Umbilical cord (tissue), 2 donors: Measurements from ENCODE around the gene GCG. TPM values are rescaled to one million over a fixed set of nuclear protein-coding genes. Genes with fewer than 3 reads are reported as not detected.

Source experiments
- DNase-seq: peaks from one replicate; pipeline ENCODE4 v3.0.0-alpha.2; 2015; ENCODE audit warnings: low spot score
- total RNA-seq: library from RNA; depleted of rRNA; stranded (reverse); fragments of >200 nt; gene quantifications from one replicate; pipeline ENCODE4 v1.2.3, GENCODE V29; 2014; ENCODE audit warnings: low replicate concordance; ENCODE audit not compliant: insufficient read depth

The GCG gene
- total RNA-seq, 1 donor from 2014 or later = 2.4 TPM

GRCh38 chr2:162103443-162104009, 48.5 kb downstream of the GCG start:
- no peak for DNase-seq

- no peak for DNase-seq
Measured at GRCh38 chr2:162100579-162100978, 51.5 kb downstream of the GCG start.

- DNase-seq = no peak
Measured at GRCh38 chr2:162099836-162100235, 52.2 kb downstream of the GCG start.

Other genes with a start within 250 kb of the GCG start
- gene DPP4, start 78.0 kb downstream of the GCG start, total RNA-seq = 86.7 TPM
- 161 TPM for gene FAP, start 91.2 kb upstream of the GCG start, total RNA-seq
- gene IFIH1, start 166.4 kb upstream of the GCG start, total RNA-seq = 17.1 TPM
- gene GCA, start 191.9 kb upstream of the GCG start, total RNA-seq = 11.8 TPM